ENCODE measurements around the gene VGLL4.
"Not testable (repeated sequence)": the region's sequence is repeated elsewhere in the genome, so short reads cannot be mapped to it uniquely, and the experiment has no call there.

Gene VGLL4

GRCh38 chr3:11583638-11584046, 60.1 kb downstream of the VGLL4 start:
- no peak for DNase-seq (ENCODE audit: low read depth)

DNA sequence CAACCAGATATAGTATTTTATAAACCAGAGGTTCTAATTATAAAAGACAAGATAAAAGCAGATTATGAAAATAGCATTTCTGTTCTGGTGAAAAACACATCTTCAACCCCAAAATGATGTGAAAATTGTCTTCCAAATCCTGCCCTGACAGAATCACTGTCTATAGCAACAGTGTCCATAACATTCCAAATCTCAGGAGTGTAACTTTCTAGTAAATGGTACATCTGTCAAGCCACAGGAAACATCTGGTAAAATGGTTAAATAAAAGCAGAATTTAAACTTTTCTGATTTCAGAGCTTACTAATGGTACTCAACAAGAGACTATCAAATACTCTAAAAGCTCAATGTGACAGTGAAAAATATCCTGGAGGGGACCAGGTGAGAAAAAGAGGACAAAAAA, 60.5 kb downstream of the VGLL4 start:
- DNase-seq (ENCODE audit: low read depth), result no peak

DNA sequence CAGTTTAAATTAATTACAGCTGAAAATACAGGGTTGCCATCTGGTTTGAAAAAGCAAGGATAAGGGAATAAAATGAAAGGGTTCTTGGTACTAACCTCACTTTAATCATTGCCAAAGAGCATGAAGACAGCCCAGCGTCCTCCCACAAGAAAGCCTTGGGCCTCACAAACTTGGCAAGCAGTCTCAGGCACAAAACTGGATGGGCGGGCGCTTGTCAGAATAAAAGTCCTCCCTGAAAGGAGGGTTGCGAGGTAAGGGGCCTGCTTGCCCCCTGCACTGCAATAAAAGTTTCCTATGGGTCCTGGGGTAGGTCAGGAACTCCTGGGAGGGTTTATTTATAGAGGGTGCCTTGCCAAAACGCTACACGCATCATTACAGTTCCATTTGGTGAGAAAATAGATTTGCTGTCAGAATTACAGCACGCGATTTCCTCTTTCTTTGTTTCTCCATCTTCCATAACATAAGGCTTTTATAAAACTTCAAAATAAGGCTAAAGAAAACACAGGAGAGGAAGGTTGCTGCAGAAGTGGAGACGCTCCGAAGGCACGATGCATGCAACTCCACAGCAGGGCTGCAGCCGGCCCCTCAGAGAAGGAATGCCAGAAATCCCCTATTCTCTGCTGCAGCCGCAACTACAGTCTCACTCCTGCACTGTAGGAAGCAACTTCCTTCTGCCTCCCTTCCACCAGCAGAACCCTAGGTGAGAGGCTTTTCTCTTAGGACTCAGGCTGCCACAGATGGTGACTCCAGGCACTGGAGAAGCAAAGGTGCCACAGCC, 61.3 kb downstream of the VGLL4 start:
- no peak for DNase-seq (ENCODE audit: low read depth)

- DNase-seq (ENCODE audit: low read depth), result no peak
These were observed 62.2 kb downstream of the VGLL4 start for GRCh38 chr3:11581237-11582190.

- DNase-seq (ENCODE audit: low read depth), result no peak
These were observed 63.1 kb downstream of the VGLL4 start for GRCh38 chr3:11580645-11581044.

DNA sequence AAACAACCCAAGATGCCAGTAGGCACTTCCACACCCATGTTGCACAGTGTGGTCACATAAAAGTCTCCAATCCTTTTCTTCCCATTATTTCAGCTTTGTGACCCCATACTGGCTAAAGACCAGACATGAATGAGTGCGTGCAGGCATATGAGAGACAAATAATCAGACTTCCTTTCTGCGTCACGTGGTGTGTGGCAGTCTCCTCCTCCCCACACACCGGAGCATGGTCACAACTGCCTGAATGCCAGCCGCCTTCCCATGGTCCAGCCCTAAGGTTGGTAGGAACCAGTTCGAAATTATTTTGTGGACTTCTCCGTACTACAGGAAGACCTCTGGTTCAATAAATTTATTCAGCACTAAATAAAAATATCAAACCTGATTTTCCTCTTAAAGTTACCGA, 65.5 kb downstream of the VGLL4 start:
- DNase-seq (ENCODE audit: low read depth), result no peak

- no peak for DNase-seq (ENCODE audit: low read depth)
These were observed 67.3 kb downstream of the VGLL4 start for GRCh38 chr3:11576453-11576852.

DNA sequence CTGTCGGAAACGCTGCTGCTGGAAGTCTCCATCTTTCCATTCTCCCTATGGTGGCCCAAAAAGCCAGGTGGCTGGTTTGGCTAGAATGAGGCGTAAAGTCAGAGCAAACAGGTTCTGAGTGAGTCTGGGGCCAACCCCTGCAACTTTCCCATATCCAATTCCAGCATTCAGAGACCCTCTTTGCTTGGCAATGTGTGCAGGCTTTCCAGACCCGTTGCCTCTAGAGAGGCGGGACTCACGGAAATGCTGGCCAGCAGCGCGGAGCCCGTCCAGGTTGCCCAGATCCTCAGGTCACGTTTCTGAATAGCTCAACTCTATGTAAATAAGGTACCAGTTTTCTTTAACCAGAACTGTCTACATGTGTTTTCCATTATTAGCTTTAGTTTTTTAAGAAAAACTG, 68.0 kb downstream of the VGLL4 start:
- no peak for DNase-seq (ENCODE audit: low read depth)

- DNase-seq (ENCODE audit: low read depth), result no peak
These were observed 68.6 kb downstream of the VGLL4 start for GRCh38 chr3:11574981-11575669.

GRCh38 chr3:11572660-11573059, 71.1 kb downstream of the VGLL4 start:
- DNase-seq (ENCODE audit: low read depth), result not testable (repeated sequence)

GRCh38 chr3:11570789-11571495, 72.8 kb downstream of the VGLL4 start:
- no peak for DNase-seq (ENCODE audit: low read depth)

DNA sequence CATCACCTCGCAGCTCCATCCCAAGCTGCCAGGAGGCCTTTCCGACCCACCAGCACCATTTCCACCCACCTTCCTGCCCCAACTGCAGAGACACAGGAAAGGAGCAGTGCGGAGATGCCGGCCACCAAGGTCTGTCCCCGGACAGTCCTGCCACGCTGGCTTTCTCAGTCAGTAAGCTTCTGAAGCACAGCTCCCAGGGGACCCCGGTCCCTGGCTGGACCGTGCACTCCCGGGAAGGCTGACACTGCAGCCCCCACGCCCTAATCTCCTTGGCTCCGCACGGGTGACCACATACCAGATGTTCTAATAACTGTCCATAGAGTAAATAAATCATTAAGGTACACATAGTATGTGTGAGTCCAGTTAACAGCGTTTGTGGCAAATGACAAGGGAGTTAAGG, 73.5 kb downstream of the VGLL4 start:
- no peak for DNase-seq (ENCODE audit: low read depth)

- no peak for DNase-seq (ENCODE audit: low read depth)
These were observed 74.5 kb downstream of the VGLL4 start for GRCh38 chr3:11569156-11569741.

- DNase-seq (ENCODE audit: low read depth), result no peak
These were observed 75.1 kb downstream of the VGLL4 start for GRCh38 chr3:11568503-11569155.

DNA sequence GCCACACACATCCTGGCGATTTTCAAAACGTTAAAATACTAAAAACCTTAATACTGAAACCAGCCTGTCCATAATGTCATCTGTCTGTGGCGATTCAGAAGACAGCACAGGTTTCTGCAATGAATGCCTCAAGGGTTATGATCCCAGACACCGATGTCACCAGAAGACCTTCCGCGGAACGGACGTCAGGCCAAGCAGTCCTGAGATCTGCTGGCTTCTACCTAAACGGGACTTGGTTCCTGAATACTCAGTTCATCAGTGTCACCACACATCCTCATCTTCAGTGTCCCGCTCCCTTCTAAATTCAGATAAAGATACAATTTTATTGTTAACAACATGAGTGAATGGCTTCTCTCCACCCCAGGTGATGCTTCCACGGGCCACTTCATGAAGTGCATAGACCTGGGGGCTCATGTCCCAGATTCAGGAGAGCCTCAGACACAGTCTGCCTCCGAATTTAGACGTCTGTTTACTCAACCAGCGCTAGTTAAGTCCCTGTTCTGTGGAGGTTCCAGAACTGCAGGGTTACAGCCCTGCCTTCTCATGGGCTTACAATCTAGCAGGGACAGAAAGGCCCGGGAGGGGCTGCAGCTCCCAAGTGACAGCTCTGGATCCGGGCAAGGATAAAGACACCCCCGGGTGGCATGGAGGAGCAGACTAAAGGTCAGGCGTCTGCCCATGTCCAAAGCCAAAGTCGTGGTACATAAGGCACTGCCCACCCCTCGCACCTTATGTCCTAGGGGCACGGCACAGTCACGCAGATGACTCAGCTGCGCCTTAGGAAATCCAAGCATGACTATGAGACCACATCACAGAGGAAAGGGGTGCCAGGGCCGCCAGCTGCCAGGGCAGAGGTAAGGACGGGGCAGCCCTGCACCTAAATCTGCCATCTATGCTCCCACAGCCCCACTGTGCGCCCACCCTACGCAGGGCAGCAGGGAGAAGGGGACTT, 75.9 kb downstream of the VGLL4 start:
- DNase-seq (ENCODE audit: low read depth), result no peak

- no peak for DNase-seq (ENCODE audit: low read depth)
These were observed 76.8 kb downstream of the VGLL4 start for GRCh38 chr3:11566916-11567315.

- no peak for DNase-seq (ENCODE audit: low read depth)
These were observed 77.2 kb downstream of the VGLL4 start for GRCh38 chr3:11566478-11566877.

- no peak for DNase-seq (ENCODE audit: low read depth)
These were observed 77.8 kb downstream of the VGLL4 start for GRCh38 chr3:11565932-11566331.

DNA sequence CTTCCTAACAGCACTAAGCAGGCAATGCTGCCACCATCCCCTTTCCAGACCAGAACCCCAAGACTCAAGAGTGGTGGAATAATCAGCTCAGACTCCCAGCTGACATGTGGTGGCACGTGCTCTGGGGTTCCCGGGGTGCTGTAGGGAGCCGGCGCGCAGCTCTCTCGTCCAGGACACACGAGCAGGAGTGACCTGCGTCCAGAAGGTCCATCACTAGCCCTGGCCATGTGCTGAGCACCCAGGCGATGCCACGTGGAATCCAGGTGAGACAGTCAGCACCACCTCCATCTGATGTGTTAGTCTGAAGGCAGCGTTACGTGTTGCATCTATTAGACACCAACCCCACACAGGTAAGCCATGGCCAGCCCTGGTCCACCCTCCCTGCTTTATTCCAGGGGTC, 78.2 kb downstream of the VGLL4 start:
- no peak for DNase-seq (ENCODE audit: low read depth)

- DNase-seq (ENCODE audit: low read depth), result no peak
These were observed 78.6 kb downstream of the VGLL4 start for GRCh38 chr3:11565072-11565471.
